Measurements from ENCODE around the gene TINAGL1. TPM values are rescaled to one million over a fixed set of nuclear protein-coding genes. Genes with fewer than 3 reads are reported as not detected.

Gene TINAGL1
- total and polyA plus RNA-seq, 2 donors (not counting 3 experiments of a cell fraction or from before 2014, with no cell fraction given): 312 to 477 TPM

- DNase-seq (ENCODE audit: low read depth, low spot score) (peak; percentile 91), FAIRE-seq (peak; percentile 91)
- ChIA-PET POLR2A (interaction anchor here (1.2 kb wide), 1 partner anchor 13 kb away, joined by 4 read pairs; no protein-coding TSS in a partner anchor), CTCF (interaction anchor here (0.7 to 1.9 kb wide), 13 partner anchors 9 to 192 kb away, joined by 3 to 17 read pairs (median 5); partner anchors contain the start of genes HCRTR1 and TINAGL1)
- Histone ChIP-seq H3K9me3 (replicated peaks; ENCODE audit: control insufficient read depth, insufficient read depth, low read length) (no peaks in the 10 kb centered on the region), H3K27ac (ENCODE audit: insufficient read depth, low read depth, low read length) (peak overlapping the region; percentile 83), H3K4me1 (ENCODE audit: control insufficient read depth, extremely low read depth, insufficient read depth, low read length) (peaks cover 28% of the 10 kb centered on the region), H3K4me3 (replicated peaks in 1 of 3; ENCODE audit: insufficient read depth in 1 of 3, low read depth in 1 of 3, low read length in 3 of 3) (no peak overlapping the region), H4K20me1 (replicated peaks; ENCODE audit: control insufficient read depth, extremely low read depth, insufficient read depth, low read length) (no peaks in the 10 kb centered on the region), H3K9ac (replicated peaks; ENCODE audit: extremely low read depth, insufficient read depth, low read length) (peak overlapping the region; percentile 28), H2AFZ (ENCODE audit: low read depth, low read length) (peak overlapping the region; percentile 8), H3K79me2 (ENCODE audit: control insufficient read depth, insufficient read depth, low read length) (no peaks in the 10 kb centered on the region), H3K36me3 (ENCODE audit: control insufficient read depth in 2 of 2, extremely low read depth in 1 of 2, insufficient read depth in 2 of 2, low read length in 2 of 2) (no peaks in the 10 kb centered on the region), H3K4me2 (ENCODE audit: insufficient read depth, low read length) (peak overlapping the region; percentile 65), H3K9me1 (replicated peaks; ENCODE audit: control insufficient read depth, extremely low read depth, insufficient read depth, low read length) (no peaks in the 10 kb centered on the region), H3K27me3 (ENCODE audit: control insufficient read depth in 2 of 2, insufficient read depth in 2 of 2, low read length in 2 of 2) (no peaks in the 10 kb centered on the region)
- dilution Hi-C loops (cut with MboI; ENCODE audit: extremely low pct_ligation_motif_present, low sequenced_read_pairs): no loop called here
- TF ChIP-seq GATA2 (IDR thresholded peaks at IDR 0.05; ENCODE audit: insufficient read depth, insufficient read length, low read depth, low read length) (peak; percentile 74), POLR2A (IDR thresholded peaks at IDR 0.05; ENCODE audit: low read depth, low read length) (peak; percentile 52), JUN (IDR thresholded peaks at IDR 0.05; ENCODE audit: borderline replicate concordance, insufficient read depth, insufficient read length, low read depth) (peak; percentile 55), MYC (IDR thresholded peaks at IDR 0.05; ENCODE audit: low read depth, low read length) (no peak), POLR2AphosphoS5 (IDR thresholded peaks at IDR 0.05; ENCODE audit: insufficient read depth, low read depth, low read length) (peak; percentile 65), FOS (IDR thresholded peaks at IDR 0.05; ENCODE audit: borderline replicate concordance, insufficient read depth, low read length) (peak; percentile 23), CTCF (IDR thresholded peaks at IDR 0.05; ENCODE audit: extremely low read depth in 1 of 2, insufficient read depth in 1 of 2, low read depth in 1 of 2, low read length in 2 of 2) (no peak), EZH2 (IDR thresholded peaks at IDR 0.05; ENCODE audit: borderline replicate concordance, low read depth, low read length, severe bottlenecking) (no peak)
- TF ChIP-seq, protein P1, sequence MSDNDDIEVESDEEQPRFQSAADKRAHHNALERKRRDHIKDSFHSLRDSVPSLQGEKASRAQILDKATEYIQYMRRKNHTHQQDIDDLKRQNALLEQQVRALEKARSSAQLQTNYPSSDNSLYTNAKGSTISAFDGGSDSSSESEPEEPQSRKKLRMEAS (IDR thresholded peaks at IDR 0.05; ENCODE audit: insufficient read depth, insufficient read length): no peak
- BruUV-seq (replicated peaks): no TSS peak
- intact Hi-C loops (cut with micrococcal nuclease): loop anchor here (1.0 to 2.0 kb wide), 3 partner anchors 8 to 22 kb away; no protein-coding TSS in a partner anchor
These were observed 20.4 kb downstream of the TINAGL1 start for GRCh38 chr1:31596737-31597097.

Measured in endothelial cell of umbilical vein (primary cell).